Gastrocnemius medialis (tissue), 4 donors: ENCODE results near the gene SSNA1.

Source experiments
- POLR2A ChIP-seq, 2 donors: fragments of 450-650 bp; IDR thresholded peaks; one replicate each; pipeline ENCODE4 v1.6.1; 2017; ENCODE audit warnings: antibody characterized with exemption in 2 of 2, mild to moderate bottlenecking in 2 of 2, moderate library complexity in 2 of 2
- TF ChIP-seq, protein P1 (sequence below), 5 experiments: fragments of 450-650 bp in 3 of 5; fragments of 200-600 bp in 2 of 5; sonication (generic) in 2 of 5; IDR thresholded peaks in 4 of 5; conservative IDR thresholded peaks in 1 of 5; 1 replicate in 4 of 5; 2 replicates in 1 of 5; pipeline ENCODE4 v1.5.1; 2016 to 2019; ENCODE audit warnings: antibody characterized with exemption in 5 of 5, mild to moderate bottlenecking in 3 of 5, moderate library complexity in 3 of 5

DNA sequence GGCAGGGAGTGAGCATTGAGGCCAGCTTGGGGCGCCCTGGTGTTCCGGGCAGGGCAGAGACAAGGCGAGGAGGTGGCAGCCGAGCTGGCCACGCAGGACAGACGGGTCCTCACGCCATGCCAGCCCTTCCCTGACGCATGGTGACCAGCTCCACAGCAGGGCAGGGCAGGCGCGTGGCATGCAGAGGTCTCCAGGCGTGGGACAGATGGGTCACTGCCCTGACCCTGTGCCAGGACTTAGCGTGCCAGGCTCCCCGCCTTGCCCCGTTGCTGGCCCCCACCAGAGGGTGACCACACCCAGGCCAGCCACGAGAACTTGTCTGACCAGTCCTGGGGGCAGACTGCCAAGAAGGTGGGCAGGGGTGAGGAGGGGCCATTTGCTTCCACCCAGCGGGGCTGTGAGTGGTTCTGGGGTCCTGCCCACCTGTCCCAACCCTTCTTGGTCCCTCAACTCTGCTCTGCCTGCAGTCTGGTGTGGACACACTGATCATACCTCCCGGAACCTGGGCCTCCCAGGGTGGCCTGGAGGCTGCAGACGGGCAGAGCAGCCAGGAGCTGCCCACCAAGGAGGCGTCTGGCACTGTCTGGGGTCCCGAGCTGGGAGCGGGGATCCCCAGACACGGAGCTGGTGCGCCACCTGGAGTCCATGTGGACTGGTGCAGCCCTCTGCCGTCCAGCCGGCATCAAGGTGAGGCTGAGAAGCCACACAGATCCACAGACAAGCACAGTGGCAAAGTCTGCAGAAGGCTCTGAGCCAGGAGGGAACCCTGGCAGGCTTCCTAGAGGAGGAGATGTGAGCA, 38.8 kb downstream of the SSNA1 start, which contains the start of gene RNF224:
- TF ChIP-seq POLR2A (IDR thresholded peaks at IDR 0.05) = no peak
- TF ChIP-seq, protein P1, sequence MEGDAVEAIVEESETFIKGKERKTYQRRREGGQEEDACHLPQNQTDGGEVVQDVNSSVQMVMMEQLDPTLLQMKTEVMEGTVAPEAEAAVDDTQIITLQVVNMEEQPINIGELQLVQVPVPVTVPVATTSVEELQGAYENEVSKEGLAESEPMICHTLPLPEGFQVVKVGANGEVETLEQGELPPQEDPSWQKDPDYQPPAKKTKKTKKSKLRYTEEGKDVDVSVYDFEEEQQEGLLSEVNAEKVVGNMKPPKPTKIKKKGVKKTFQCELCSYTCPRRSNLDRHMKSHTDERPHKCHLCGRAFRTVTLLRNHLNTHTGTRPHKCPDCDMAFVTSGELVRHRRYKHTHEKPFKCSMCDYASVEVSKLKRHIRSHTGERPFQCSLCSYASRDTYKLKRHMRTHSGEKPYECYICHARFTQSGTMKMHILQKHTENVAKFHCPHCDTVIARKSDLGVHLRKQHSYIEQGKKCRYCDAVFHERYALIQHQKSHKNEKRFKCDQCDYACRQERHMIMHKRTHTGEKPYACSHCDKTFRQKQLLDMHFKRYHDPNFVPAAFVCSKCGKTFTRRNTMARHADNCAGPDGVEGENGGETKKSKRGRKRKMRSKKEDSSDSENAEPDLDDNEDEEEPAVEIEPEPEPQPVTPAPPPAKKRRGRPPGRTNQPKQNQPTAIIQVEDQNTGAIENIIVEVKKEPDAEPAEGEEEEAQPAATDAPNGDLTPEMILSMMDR (IDR thresholded peaks at IDR 0.05 in 4 of 5, conservative IDR thresholded peaks at IDR 0.05 in 1 of 5) = peak; percentile 77 to 92 (median 85)
